Embryonic facial prominence (tissue), 1 donor: Measurements from ENCODE around the gene TPM3.
A peak's percentile ranks its signal among the peaks of the same experiment; 100 is the strongest.
"Not testable (repeated sequence)": the region's sequence is repeated elsewhere in the genome, so short reads cannot be mapped to it uniquely, and the experiment has no call there.

ENCODE experiments used
- DNase-seq: peaks from one replicate; pipeline ENCODE4 v3.0.0-alpha.2; 2016; ENCODE audit errors: extremely low spot score

Gene TPM3

DNA sequence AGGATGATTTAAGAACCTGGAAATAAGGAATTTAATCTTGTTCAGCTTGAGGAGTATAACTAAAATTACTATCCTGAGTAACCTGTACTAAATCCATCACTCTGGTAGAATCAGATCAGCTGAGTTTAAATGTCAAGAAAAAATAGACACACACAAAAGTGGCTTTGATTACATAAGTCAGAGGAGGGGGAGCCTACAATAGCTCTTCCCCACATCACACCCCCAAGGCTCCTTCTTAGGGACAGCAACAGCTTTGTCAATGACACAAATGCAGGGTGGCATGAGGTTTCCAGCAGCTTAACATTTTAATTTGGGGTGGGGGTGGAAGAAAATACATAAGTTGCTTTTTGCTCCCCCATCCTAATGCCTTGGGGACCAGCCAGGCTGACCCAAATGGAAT is 24.4 kb downstream of the TPM3 start:
- DNase-seq: no peak

DNA sequence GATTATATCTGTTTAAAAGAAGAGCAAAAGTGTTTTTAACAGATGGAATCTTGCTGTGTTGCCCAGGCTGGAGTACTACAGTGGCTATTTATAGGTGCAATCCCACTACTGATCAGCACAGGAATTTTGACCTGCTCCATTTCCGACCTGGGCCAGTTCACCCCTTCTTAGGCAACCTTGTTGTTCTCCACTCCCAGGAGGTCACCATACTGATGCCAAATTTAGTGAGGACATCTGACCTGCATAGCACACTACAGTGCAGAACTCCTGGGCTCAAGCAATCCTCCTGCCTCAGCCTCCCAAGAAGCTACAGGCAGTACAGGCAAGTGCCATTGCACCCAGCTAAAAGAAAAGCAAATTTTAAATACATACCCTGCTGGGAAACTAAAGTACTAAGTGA is 25.7 kb downstream of the TPM3 start:
- DNase-seq: no peak

DNA sequence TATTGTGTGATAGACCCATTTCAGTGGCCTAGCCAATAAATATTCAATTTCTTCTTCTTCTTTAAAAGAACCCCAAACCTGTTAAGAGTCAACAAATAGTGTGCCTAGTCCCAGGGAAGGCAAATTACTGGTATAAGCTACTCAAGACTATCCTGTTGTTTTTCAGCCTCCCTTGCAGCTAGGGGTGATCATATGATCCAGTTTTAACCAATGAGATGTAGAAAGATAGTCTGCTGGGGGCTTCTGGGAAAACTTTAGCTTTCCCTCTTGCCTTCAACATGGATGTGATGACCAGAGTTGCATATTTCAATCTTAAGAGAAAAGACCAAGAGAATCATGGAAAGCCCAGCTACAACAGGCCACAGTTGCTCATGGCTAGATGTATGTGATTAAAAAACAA is 32.3 kb downstream of the TPM3 start:
- no peak for DNase-seq

DNA sequence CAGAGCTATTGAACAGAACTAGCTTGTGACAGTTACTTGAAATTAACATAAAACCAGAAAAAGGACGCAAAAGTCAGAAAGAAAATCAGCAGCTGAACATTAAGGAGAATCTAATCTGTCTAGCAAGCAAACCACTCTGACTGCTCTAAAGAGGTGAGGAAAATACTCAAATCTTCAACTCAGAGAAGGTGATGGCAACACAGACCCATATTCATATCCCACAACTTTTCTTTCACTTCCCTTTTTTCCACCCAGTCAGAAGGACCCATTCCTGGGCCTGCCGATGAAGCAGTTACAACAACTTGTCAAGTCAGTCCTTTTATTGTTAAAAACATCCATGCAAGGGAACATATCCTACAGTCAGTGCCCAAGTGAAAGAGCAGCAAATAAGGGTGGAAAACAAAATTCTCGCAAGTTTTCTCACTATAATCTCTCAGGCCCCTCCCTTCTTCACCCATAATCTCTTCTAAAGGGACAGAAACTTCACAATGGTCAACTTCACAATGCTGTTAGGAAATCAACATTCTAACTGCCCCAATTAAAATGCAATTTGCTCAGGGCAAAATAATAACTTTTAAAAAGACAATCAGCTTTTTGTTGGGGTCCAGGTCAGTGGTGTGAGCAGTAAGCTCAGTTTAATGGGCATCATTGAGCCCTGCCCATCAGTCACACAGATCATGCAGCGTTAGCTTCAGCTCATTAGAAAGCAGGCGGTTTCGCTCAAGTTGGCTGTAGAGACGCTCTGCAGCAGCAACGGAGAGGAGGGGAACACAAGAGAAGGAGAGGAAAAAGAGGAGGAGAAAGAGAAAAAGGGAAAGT is 33.4 kb downstream of the TPM3 start:
- DNase-seq: no peak

DNA sequence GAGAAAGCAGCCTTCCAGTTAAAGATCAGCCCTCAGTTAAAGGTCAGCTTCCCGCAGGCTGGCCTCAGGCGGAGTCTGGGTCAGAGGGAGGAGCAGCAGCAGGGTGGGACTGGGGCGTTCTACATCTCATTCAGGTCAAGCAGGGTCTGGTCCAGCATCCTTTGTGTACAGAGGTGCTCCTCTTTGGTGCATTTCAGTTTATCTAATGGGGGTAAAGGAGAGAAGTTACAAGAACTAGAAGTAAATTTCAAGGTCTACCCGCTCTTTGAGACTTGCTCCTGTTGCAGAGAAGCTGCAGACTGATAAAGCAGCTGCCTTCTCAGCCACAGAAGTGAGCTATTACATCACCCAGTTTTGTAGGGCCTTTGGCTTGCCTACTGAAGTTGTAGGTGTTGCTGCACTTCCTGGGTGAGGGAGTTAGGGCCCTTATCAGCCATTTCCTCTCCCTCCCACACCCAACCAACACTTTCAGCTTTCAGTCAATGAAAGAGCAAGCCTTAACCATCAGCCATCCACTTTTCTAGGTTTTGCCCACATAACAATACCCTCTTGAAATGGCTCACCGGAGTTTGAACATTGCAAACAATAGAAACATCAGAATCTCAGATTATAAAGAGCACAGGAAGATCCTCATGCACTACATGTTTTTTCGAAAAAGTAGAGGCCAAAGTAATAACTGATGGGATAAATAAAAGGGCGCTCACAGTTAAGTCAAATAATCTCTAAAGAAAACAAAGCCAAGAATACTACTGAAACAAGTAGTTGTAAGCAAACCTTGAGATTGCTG is 34.2 kb downstream of the TPM3 start:
- DNase-seq: no peak

DNA sequence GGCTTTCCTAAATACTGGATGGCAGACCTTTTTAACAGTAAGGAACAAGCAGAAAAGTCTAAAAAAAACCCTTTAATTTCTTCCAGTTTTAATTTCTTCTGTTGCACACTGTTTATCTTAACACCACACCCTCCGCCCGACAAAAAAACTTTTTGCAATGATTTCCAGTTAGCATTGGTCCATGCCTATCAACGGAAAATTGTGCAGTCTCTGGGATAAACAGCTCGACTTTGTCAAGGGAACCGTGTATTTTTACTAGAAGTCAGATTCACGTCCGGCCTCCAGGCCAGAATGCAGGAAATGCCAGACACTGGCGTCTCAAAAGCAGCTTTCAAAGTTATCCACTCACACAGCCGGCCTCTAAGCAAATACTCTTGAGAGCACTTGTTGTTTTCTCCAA is 36.6 kb downstream of the TPM3 start:
- no peak for DNase-seq

DNA sequence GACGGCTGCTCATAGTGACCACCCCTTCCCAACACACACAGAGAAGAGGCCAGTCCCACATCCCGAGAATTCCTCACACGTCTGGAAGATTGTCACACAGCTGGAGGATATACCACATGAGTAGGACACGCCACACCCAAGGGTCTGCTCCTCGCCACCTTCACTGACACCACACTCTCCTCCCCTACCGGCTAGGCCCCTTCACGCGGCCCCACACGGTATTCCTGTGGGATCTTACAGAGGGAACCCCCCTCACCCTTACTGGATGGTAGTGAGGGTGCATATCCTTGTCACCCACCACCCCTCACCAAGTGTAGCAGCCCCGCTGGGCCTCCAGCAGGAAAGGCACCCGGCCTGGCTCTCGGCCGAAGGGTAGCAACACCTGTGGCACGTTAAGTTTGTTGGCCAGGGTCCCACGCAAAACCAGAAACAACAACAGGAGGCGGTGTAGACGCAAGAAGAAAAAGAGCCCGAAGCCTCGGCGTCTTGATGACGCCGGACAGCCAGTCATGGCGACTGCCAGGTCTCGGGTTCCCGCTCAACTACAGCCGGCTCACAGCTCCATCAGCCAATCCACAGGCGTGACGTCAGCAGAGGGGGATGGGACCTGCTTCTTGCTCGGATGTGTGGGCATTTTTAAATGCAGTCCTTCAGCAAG is 37.2 kb downstream of the TPM3 start, which contains the start of gene NUP210L:
NUP210L (minus strand) TSS at position 540 of the 658 bp plus-strand sequence.
- peak; percentile 22 for DNase-seq

DNA sequence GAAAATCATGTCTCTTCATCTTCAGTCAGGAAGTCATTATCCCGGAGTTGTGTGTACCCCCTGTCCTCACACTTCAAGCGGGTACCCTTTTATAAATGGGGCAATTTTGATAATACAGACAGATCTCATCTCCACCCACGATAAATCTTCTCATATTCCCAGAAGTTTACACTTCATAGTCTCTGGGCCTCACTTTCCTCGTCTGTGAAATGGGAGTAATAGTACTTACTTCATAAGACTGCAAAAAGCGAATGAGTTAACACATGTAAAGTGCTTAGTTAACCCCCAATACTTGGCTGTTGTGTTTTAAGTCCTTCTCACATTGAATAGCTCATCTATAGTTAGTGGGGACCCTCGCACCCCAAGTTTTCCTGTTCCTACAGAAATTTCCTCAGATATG is 37.8 kb downstream of the TPM3 start:
- no peak for DNase-seq

DNA sequence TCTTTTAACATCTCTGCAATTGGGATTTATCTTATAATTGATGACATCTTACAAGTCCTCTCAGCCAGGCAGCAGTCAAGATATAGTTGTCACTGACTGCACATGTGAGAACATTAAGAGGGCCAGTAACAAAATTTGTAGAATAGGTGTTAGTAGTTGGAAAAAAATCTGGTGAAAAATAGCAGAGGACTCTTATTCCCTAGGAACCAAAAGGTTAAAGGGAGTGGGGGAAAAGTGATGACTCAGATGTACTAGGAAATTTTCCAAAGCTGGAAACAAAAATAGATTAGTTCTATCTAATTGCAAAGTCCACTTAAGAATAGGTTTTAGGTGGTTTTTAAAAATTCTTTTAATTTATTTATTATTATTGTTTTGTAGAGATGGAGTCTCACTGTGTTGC is 40.6 kb downstream of the TPM3 start:
- no peak for DNase-seq

DNA sequence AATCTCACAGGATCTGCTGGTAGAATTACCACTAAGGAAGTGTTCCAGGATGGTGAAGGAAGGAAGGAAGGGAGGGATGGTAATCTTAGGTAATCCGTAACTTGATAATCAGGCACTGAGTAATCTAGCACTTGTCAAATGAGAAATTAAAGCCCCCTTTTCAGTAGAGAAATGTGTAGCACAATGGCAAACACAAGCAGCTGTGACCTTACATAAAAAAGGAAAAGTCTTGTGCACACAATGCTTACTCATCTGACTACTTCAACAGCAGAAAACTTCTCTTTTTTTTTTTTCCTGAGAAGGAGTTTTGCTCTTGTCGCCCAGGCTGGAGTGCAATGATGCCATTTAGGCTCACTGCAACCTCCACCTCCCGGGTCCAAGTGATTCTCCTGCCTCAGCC is 43.1 kb downstream of the TPM3 start:
- no peak for DNase-seq

DNA sequence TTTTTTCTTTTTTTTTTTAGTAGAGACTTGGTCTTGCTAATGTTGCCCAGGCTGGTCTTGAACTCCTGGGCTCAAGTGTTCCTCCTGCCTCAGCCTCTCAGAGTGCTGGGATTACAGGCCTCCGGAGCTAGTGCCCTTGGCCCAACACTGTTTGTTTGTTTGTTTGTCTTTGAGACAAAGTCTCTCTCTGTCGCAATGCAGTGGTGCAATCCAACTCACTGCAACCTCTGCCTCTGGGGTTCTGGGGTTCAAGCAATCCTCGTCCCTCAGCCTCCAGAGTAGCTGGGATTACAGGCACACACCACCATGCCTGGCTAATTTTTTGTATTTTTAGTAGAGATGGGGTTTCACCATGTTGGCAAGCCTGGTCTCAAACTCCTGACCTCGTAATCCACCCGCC is 44.4 kb downstream of the TPM3 start:
- not testable (repeated sequence) for DNase-seq

DNA sequence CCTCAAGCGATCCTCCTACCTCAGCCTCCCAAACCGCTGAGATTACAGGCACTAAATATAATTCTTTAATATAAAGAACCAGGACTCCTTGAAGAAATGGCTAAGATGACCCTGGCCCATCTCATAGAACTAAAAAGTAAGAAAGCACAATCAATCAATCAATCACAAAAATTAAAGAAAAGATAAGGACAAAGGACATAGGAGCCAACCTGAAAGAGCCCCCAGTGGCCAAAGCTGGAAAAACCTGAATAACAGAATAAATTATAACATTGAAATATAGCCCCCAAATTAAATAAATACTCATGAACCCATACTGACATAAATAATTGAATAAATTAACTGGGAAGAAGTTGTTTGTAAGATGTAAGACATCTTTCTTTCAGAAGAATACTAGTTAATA is 45.9 kb downstream of the TPM3 start:
- DNase-seq: no peak

DNA sequence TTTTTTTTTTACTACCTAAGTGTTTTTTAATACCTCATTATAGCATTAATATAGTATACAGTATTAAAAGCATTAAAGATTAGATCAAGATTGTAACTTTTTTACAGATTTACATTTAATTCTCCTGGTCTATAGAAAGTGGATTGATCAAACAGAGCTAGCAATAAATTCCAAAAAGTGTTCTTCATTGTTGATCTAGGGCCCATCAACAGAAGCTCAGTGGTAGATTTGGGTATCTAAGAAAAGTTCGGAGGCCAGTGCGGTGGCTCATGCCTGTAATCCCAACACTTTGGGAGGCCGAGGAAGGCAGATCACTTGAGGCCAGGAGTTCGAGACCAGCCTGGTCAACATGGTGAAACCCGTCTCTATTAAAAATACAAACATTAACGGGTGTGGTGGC is 49.5 kb downstream of the TPM3 start:
- no peak for DNase-seq

DNA sequence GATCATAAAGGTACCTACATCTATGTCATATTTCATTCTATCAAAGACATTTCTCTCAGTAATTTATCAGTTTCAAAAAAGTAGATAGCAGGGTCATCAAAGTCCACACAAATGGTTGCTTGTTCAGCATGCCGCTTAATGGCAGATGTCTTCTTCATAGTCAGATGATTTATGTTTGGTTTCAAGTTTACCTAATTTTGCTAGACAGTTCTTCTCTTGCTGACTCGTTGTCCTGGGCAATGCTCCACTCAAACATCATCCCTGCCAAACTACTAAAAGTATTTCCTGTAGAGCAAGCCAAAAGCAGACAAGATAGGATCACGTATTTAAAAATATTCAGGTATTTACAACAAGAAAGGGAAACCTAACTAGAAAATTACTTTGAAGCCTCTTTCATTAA is 50.7 kb downstream of the TPM3 start:
- no peak for DNase-seq

DNA sequence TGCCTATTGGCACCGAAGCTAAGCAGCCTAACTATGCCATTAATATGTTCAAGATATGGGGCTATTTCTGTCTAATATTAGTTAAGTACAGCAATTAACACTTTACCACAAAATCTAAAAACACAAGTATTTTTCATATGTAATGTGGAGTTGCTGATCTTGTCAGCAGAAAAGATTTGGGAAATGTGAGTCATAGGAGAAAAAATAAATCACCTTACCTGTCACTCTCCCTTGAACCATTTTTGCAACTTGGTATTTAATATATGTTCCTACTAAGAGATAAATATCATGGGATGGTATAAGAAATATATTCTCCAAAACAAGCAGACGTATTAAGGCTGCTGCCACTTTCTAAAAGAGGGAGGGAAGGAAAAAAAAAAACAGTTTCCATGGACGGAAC is 54.0 kb downstream of the TPM3 start:
- DNase-seq: no peak

DNA sequence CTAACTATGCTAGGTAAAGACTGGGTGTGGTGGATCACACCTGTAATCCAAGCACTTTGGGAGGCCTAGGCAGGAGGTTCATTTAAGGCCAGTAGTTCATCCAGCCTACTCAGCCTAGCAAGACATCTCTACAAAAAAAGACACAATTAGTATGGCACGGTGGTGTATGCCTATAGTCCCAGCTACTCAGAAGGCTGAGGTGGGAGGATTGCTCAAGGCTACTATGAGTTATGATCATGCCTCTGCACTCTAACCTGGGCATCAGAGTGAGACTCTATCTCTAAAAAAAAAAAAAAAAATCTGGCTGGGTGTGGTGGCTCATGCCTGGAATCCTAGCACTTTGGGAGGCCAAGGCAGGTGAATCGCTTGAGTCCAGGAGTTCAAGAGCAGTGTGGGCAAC is 58.6 kb downstream of the TPM3 start:
- DNase-seq: no peak

DNA sequence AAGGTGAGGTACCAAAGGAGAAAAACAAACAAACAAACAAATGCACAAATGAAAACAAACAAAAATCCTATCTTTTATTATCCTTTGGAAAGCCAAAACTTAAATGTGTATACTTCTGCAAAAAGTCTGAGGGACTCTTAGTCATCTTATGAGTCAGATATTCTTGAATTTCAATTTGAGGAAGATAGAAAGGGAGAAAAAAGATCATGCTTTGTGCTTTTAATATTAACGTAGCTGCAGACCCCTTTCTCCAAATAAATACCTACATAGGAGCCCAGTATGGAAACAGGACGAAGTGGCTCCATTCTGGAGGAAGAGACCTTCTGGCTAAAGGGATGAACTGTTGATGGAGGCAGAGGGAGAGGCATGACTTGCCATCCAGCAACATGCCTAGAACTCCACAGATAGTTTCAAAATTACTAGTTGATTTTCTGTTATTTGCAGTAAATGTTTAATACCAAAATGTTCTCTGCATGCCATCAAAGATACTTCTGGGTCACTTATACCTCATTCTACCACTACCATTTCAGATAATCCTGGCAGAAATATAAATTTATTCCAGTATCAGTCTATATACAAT is 62.4 kb downstream of the TPM3 start:
- DNase-seq: no peak

DNA sequence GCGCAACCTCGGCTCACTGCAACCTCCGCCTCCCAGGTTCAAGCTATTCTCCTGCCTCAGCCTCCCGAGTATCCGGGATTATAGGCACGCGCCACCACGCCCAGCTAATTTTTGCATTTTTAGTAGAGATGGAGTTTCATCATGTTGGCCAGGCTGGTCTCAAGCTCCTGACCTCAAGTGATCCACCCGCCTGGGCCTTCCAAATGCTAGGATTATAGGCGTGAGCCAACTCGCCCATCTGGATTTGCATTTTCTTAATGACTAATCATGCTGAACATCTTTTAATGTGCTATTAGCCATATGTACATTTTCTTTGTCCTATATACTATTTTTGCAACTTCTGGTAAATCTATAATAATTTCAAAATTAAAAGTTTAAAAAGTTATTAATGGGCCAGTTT is 68.7 kb downstream of the TPM3 start:
- not testable (repeated sequence) for DNase-seq

DNA sequence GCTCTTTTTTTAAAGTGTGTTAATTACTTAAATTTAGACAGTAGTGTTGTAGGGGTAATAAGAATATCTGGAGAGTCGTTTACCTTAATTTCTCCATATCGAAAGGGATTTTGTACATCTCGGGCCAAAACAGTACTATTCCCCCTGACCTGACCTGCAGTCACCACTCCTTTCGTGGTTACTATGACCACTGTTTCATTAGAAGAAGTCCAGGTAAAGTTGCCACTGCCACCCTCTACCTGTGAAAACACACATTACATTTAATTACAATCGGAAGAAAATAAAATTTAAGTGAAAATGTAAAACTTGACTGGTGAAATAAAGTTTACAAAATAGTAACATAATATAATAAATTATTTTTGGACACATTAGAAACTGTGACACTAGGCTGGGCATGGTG is 74.3 kb downstream of the TPM3 start:
- no peak for DNase-seq

DNA sequence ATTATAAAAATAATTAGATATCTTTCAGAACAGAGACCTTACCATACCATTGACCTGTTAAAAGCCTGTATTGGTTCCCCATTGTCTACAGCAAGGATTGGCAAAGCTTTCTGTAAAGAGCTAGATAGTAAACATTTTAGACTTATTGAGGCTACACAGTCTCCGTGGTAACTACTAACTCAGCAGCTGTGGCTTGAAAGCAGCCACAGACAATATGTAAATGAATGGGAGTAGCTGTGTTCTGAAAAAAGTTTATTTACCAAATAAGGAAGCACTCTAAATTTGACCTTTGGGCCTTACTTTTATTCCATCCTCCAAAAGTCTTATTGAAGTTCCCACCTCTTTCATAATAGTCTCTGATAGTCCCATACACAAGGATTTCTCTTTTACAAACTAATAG is 76.7 kb downstream of the TPM3 start:
- DNase-seq: no peak
